ENCODE data around the gene KIRREL3.

DNA sequence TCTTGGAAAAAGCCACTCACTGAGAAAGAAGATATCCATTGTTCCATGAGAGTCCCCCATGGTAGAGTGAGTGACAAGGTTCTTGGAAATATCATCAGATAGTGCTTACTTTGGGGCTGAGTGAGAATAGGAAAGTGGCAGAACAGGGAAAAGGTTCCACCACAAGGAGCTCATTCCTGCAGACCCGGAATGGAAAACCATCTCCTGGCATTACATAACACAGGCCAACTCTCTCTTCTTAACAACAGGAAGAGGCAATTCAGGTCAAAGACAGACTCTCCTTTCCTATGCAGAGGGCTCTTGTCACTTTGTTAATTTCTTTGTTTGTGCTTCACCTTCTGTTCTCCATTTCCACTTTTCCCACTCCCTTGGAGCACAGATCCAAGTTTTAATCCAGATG, 259.7 kb downstream of the KIRREL3 start:
- TF ChIP-seq POLR2AphosphoS5 (IDR thresholded peaks at IDR 0.05) (no peak), CTCF (IDR thresholded peaks at IDR 0.05) (no peak), POLR2A (IDR thresholded peaks at IDR 0.05) (no peak)
